Activated gamma-delta T cell (primary cell): ENCODE data around the gene HSPA13.
"Not testable (repeated sequence)": the region's sequence is repeated elsewhere in the genome, so short reads cannot be mapped to it uniquely, and the experiment has no call there.

ENCODE experiments used
- DNase-seq: peaks from one replicate; lab custom pipeline; 2025; lab: John Stamatoyannopoulos, UW
- total RNA-seq, 2 donors: gene quantifications; one replicate each; lab custom pipeline; 2026; lab: John Stamatoyannopoulos, UW

HSPA13 gene, protein sequence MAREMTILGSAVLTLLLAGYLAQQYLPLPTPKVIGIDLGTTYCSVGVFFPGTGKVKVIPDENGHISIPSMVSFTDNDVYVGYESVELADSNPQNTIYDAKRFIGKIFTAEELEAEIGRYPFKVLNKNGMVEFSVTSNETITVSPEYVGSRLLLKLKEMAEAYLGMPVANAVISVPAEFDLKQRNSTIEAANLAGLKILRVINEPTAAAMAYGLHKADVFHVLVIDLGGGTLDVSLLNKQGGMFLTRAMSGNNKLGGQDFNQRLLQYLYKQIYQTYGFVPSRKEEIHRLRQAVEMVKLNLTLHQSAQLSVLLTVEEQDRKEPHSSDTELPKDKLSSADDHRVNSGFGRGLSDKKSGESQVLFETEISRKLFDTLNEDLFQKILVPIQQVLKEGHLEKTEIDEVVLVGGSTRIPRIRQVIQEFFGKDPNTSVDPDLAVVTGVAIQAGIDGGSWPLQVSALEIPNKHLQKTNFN
- 55.3 to 64.7 reads per million in 2 donors for total RNA-seq

DNA sequence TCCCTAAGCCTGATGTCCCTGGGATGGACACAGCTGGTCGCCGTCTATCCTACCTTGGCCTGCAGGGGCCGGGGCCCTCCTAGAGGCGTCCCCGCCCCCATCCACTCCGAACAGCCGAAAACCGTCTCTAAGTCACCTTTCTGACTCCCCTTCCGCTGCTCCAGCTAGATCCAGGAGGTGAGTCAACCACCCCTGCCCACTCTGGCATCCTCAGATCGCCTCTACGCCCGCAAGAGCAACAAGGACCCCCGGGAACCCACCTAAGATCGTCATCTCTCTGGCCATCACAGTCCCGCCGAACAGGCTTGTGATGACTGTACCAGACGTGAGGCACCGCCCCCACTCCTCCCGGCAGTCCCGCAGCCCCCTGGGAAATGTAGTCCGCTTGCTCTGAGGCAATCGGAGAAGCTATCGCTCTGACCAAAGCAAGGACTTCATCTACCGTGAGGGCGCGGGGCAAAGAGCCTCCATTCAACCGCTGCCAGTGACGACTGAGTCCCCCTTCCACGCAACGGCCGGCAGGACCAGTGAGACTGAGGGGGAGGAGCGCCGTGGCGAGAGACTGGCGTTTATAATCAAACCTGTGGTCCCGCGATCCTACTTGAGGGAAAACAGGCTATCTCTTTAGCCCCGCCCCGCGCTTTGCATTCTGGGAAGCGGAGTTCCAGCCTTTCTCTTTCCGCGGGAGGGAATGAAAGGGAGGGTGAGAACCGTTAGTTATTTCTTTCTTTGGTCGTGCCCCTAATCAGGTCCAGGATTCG, at the start of gene HSPA13:
HSPA13 (minus strand) TSS at position 312 of the 761 bp plus-strand sequence; CDS start at position 285, 27 bp downstream.
- DNase-seq = peak; percentile 79

- DNase-seq = no peak
Measured at GRCh38 chr21:14418920-14419319, 36.0 kb upstream of the HSPA13 start.

- DNase-seq = no peak
Measured at GRCh38 chr21:14414932-14415508, 32.1 kb upstream of the HSPA13 start.

DNA sequence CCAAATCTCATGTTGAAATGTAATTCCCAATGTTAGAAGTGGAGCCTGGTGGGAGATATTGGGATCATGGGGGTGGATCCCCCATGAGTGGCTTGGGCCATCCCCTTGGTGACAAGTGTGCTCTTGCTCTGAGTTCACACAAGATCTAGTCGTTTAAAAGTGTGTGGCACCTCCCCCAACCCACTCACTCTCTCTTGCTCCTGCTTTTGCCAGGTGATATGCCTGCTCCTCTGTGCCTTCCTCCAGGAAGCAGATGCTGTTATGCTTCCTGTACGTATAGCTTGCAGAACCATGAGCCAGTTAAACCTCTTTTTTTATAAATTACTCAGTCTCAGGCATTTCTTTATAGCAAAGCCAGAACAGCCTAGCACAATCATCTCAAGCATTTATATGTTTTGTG, 23.0 kb upstream of the HSPA13 start:
- no peak for DNase-seq

- DNase-seq = no peak
Measured at GRCh38 chr21:14405225-14405624, 22.3 kb upstream of the HSPA13 start.

DNA sequence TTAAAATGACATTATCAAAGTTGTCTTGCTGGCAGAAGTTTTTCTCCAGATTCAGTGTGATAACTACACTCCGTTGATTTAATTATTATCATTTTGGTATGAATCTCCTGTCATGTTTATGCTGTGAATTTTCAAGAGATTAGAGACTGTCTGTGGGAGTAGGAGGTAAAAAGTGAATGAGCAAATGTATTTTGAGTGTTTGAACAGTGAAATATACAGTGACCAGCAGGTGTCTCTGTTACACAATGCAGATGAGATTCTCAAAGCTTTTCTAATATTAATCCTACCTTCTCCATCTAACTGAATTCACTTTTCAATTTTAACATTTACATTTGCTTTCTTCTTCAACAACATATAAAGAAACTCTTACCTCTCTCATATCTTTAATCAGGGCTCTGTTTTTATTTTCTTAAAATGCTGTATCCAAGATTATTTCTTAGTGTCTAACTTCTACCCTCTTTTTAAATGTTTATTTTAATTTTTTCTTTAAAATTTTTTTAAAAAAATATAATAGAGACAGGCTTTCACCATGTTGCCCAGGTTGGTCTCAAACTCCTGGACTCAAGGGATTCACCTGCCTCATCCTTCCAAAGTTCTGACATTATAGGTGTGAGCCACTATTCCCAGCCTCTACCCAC, 20.9 kb upstream of the HSPA13 start:
- DNase-seq = no peak

GRCh38 chr21:14401217-14401616, 18.3 kb upstream of the HSPA13 start:
- no peak for DNase-seq

- no peak for DNase-seq
Measured at GRCh38 chr21:14388282-14388681, 5.3 kb upstream of the HSPA13 start.

- no peak for DNase-seq
Measured at GRCh38 chr21:14384453-14384852, 1.5 kb upstream of the HSPA13 start.

GRCh38 chr21:14383596-14384180, 742 bp upstream of the HSPA13 start:
- peak; percentile 18 for DNase-seq

DNA sequence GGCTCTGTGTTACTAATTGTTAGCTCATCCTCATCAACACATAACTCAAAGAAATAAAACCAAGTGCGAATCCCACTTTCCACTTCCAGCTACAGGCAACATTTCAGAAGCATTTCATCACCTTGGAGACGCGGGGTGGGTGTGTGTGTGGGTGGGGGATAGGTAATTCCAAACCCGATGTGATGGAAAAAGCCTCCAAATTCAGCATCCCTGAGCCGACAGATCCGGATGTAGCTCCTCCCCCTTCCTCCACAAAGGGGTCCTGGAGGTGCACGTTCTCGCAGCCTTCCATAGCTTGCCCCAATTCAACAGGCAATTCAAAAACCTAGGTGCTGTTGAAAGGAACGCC, 486 bp downstream of the HSPA13 start:
- no peak for DNase-seq

GRCh38 chr21:14376854-14377253, 6.1 kb downstream of the HSPA13 start:
- no peak for DNase-seq

DNA sequence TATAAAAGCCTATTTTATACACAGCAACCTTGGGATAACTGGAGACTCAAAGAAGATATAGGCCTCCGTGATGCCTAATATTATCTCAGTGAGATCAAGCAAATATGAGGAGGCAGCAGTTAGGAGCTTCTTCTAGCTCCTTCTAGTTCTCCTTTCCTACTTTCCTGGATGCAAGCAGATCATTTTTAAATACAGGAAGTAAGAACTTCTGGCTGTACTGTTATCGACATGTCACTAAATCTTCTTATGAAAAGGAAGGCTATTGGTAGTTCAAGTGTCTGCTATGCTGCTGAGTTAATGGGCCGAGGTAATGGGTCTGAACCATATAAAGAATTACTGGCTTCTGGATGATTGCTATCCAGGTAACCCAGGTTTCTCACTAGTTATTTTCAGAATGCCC, 15.9 kb downstream of the HSPA13 start:
- no peak for DNase-seq

- DNase-seq = no peak
Measured at GRCh38 chr21:14361958-14362357, 21.0 kb downstream of the HSPA13 start.

- DNase-seq = no peak
Measured at GRCh38 chr21:14358775-14359174, 24.2 kb downstream of the HSPA13 start.

- no peak for DNase-seq
Measured at GRCh38 chr21:14356746-14357145, 26.2 kb downstream of the HSPA13 start.

- DNase-seq = no peak
Measured at GRCh38 chr21:14354515-14354914, 28.4 kb downstream of the HSPA13 start.

DNA sequence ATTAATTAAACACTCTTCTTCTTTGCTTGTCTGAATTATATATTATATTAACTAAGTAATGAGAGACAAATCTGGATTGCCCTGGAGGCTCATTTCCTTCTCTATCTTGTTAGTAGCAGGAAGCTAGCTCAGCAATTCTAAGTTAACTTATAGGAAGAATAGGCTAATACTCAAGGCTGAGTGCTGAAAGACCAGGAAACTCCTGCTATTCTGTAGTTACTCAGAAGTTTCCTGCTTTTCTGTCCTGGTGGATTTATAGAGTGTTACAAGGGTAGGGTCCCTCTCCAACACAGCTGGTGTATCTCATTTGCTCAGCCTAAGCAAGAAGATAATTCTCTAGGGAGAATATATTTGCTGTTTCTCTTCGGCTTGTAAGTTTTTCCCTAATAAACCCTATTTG, 29.2 kb downstream of the HSPA13 start:
- no peak for DNase-seq

GRCh38 chr21:14353231-14353630, 29.7 kb downstream of the HSPA13 start:
- no peak for DNase-seq

DNA sequence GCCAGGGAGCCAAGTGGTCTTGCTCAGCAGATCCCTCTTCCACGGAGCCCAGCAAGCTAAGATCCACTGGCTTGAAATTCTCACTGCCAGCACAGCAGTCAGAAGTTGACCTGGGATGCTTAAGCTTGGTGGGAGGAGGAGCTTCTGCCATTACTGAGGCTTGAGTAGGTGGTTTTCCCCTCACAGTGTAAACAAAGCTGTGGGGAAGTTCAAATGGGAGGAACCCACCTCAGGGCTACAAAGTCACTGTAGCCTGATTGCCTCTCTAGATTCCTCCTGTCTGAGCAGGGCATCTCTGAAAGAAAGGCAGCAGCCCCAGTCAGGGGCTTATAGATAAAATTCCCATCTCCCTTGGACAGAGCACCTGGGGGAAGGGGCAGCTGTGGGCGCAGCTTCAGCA, 55.6 kb downstream of the HSPA13 start:
- not testable (repeated sequence) for DNase-seq

GRCh38 chr21:14325595-14325994, 57.4 kb downstream of the HSPA13 start:
- no peak for DNase-seq
